Smooth muscle cell of the brain vasculature (primary cell): Measurements from ENCODE around the gene PTCD1.

ENCODE experiments used
- DNase-seq: peaks from one replicate; pipeline ENCODE4 v3.0.0-alpha.2; 2012; ENCODE audit warnings: low read depth, low spot score

PTCD1 gene

DNA sequence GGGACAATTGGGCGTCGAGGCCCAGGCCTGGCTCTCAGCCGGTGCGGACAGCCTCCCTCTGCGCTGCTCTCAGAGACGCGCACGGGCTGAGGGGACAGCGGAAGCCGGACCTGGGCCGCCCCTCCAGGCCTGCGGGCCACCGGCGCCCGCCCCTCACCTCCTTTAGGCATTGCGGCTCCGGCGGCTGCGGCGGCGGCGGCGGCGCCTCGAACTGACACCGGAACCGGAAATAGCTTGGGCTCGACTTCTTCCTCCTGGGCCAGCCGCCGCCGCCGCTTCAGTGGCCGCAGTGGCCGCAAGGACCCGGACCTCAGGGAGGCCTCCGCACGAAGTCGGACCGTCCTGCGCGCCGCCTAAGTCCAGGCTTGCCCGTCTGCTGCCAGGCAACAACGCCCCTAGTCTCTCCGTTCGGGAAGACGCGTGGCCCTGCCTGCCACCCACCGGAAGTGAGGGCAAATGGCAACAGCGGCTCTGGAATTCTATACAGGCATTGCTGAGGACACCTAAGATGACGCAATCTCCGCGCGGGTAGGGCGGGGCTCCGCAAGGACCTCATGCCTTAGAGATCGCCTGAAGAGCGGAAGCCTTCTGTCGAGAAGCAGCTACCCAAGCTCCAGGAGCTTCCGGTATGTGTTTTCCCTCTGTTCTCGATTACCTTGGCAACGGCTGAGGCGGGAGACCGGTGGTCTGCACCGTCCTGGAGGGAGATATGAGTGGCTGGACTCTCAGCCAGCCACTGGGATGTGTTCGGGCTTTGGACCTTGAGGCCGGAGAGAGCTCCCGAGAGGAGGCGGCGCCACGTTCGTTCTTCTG is 30.0 kb downstream of the PTCD1 start, which contains the start of the genes BUD31 and PDAP1:
Gene BUD31, plus strand, starts transcription at position 591 of the 813 bp plus-strand sequence. CDS start 2,124 bp downstream, outside the sequence.
Gene PDAP1, minus strand, starts transcription at position 219 of the 813 bp plus-strand sequence. Its CDS starts 49 bp downstream, at position 170.
- peak; percentile 90 for DNase-seq

GRCh38 chr7:99407872-99408378 is 30.7 kb downstream of the PTCD1 start:
- no peak for DNase-seq

GRCh38 chr7:99406557-99406956 is 32.0 kb downstream of the PTCD1 start:
- no peak for DNase-seq

- DNase-seq = no peak
Observed at GRCh38 chr7:99404977-99405320, 33.6 kb downstream of the PTCD1 start.

DNA sequence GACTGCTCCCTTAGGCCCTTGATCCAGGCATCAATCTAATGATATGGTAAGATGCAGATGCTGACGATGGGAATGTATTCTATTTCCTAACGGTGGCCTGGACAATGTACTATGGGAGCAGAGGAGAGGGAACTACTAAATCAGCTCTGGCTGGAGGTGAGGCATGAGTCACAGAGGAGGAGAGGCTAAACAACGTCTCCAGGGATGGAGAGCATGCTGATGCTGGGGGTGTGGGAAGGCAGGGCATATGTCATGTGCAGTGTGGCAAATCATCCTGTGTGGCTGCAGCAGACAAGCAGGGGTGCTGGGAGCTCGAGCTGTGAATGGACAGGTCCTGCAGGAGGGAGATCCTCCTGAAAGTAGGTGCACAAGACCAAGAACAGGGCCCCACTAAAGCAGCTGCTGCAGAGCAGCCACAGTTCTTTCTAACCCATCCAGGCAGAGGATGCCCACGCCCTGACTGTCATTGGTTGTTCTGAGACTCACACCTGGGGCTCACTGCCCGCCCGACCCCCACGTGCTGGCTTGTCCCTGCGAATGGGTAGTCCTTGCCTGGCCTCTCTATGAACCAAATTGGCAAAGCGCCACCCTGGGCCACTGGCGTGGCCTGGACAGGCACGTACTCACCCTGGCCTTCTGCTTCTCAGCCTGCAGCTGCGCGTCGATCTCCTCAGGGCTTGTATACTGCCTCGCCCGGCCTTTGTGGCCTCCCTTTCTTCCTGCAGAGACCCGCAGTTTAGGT is 34.2 kb downstream of the PTCD1 start:
- DNase-seq = no peak

- DNase-seq = no peak
Observed at GRCh38 chr7:99403764-99404163, 34.8 kb downstream of the PTCD1 start.

- no peak for DNase-seq
Observed at GRCh38 chr7:99402854-99403253, 35.7 kb downstream of the PTCD1 start.

- no peak for DNase-seq
Observed at GRCh38 chr7:99399597-99399996, 39.0 kb downstream of the PTCD1 start.

DNA sequence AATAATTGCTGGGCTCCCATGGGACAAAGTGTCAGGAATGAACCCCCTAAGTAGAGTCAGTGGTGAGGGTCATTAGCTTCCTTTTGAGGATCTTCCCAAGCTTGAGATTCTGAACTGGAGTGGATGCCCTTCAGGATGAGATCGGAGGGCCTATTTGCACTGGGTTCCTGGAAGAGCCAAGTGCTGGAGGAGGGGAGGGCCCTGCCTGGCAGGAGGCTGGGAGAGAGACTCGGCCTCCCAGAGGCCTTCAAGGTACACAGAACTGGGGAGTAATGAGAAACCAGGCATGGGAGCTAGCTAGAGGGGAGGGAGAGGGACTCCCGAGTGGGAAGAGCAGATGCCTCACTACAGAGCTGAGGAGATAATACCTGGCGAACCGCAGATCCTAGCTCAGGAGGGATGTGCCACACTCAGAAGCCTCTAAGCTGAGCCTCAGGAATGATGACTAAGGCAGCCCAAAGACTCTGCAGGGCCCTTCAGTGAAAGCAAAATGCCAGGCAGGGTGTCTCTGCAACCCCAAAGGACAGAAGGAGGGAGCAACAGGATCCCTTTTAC is 39.6 kb downstream of the PTCD1 start:
- no peak for DNase-seq

- DNase-seq = no peak
Observed at GRCh38 chr7:99397297-99397983, 41.2 kb downstream of the PTCD1 start.

DNA sequence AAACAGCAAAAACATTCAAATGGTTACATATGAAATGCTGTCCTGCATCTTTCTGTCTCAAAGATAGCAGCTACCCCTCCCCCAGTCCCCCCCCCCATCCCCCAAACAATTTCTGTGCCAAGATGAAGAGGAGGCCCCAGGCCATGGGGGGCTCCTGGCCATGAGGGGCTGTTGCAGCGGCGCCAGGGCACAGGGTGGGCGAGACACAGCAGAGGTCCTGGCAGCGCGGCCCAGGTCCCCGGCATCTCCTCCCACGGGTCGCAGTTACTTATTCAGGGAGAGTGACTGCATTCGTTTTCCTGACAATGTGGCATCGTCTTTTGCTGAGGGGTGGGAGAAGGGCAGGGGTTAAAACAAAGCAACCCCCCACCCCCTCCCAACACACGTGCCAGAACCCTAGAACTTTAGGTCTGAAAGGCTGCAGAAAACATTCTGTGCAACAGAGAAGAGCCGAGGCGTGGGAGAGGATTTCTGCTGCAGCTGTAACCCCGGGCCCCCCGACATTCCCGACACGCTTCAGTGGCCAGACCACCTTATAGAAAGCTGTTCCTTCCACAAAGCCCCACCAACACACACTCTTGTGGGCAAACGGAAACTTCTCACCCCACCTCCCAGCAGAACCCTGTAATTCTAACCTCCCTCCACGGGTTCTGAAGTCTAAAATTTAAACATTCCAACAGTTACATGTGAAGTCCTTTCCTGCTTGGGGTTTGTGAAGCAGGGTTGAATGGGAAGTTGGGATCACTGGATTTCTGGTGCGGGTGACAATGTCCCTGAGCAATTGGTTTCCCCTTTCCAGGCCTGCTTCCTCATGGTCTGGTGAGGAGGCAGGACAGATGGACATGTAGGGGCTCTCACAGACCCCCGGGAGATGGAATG is 41.9 kb downstream of the PTCD1 start:
- DNase-seq = no peak

DNA sequence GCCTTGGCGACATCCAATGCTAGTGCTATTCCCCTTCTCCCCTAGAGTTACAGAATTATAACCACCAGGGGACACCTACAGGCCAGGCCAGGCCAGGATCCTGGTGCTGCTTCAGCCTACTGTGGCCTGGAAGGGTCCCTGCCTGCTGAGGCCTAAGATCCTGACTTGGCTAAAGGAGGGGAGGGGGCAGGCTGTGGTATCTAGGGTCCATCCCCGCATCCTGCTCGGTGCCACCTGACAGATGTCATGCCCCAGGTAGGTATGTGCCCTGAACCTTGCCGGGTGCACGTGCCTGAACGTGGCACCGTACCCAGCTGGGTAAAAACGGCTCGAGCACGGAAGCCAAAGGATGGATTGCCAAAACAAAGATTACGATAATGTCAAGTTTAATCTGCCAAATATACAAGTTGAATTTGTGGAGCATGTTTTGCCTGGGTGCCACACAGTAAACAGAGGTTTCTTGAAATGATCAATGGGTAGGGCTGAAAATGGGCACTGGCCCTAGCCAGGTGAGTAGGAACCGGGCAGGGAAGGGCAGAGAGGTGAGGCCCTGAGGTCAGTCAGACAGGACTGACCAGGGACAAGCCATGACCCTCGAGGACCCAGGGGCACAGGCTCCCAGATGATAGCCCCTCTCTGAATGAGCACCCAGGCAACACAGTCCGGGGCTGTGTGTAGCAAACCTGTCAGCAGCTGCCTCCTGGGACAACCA is 42.8 kb downstream of the PTCD1 start:
- no peak for DNase-seq

DNA sequence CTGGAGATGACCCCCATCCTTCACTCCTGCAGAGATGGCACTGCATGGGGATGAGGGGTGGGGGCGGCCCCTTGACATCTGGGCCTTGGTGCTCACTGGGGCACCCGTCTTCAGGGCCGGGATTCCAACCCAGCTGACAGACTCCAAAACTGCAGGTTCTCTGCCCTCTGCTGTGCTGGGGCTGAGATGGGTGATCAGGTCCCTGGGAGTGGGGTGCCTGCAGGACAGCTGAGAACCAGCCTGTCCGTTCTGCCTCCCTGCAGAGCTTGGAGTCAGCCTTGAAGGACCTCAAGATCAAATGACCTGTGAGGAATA is 44.5 kb downstream of the PTCD1 start:
- DNase-seq = no peak

DNA sequence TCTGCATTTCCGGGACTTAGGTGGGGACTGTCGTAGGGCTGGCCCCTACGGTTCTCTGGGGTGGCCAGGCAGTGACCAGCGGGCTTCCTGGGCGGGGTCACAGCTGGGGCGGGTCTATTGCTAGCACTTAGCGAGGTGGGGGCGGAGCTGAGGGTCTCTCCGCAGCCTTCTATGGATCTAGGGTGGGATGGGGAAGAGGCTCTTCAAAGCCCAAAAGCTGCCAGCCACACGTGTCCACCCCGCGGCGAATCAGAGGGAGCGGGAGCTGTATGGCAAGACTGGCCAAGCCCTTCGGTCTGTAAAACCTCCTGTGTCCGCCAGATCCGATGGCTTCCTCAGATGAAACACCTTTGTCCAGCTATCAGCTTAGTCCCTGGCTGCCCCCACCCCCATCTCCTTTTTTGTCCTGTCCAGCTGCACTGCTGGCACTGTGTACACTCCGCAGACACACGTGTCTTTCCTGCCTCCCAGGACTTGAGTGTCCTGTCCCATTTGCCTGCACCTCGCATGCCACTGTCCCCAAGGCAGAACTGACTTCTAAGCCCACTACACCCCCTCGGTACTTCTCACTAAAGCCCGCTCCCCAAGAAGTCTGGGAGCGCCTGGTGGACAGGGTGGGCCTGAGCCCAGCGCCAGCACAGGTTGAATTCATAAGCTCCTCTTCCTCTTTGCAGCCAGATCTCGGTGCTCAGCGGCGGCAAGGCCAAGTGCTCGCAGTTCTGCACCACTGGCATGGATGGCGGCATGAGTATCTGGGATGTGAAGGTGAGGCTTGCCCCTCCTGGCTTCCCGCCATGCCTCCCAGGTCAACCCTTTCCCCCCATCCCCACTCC is 45.0 kb downstream of the PTCD1 start:
- DNase-seq = no peak

DNA sequence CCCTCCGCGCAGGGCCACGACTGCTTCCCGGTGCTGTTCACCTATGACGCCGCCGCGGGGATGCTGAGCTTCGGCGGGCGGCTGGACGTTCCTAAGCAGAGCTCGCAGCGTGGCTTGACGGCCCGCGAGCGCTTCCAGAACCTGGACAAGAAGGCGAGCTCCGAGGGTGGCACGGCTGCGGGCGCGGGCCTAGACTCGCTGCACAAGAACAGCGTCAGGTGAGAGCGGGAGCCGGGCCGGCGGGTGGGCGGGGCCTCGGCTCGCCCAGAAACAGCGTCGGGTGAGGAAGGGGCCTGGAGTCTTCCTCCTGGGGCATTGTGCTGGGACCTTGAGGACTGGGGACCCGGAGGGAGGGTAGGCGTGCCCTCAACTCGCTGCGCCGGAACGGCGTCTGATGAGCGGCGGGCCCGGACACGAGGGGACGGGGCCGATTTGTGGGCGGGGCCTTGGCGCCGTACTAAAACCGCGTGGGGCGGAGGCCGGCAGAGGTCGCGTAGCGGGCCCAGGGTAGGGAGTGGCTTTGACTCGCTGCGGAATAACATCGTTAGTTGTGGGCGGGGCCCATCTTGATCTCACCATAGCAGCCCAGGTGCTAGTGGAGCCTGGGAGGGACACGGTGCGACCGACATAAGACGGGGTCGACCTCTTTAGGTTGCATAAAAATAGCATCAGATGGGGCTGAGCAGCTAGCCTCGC is 45.8 kb downstream of the PTCD1 start:
- no peak for DNase-seq

- no peak for DNase-seq
Observed at GRCh38 chr7:99392046-99392445, 46.6 kb downstream of the PTCD1 start.

DNA sequence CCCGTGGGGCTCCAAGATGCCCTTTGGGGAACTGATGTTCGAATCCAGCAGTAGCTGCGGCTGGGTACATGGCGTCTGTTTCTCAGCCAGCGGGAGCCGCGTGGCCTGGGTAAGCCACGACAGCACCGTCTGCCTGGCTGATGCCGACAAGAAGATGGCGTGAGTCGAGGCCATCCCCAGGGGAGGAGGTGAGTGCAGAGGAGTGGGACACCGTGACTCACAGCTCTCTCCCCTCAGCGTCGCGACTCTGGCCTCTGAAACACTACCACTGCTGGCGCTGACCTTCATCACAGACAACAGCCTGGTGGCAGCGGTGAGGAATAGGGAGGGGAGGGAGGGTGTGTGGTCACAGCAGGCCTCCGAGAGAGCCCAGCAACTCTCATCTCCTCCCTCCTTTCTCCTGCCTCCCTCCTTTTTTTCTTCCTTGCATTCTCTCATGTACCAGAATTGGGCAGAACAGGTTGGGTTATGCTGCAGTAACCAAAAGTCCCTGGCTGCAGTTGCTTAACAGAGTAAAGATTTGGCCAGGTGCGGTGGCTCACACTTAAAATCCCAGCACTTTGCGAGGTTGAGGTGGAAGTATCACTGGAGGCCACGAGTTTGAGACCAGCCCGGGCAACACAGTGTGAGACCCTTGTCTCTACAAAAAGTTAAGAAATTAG is 47.5 kb downstream of the PTCD1 start:
- DNase-seq = no peak

GRCh38 chr7:99389772-99390171 is 48.8 kb downstream of the PTCD1 start:
- no peak for DNase-seq
